Gastrocnemius medialis (tissue), 4 donors: ENCODE data around the gene QSER1. TPM values are rescaled to one million over a fixed set of nuclear protein-coding genes. Genes with fewer than 3 reads are reported as not detected.

Experiments used
- ATAC-seq, 2 donors: fragments of 150-250 bp; one replicate each; pipeline ENCODE4 v1.9.1; 2016
- DNase-seq, 2 donors: peaks; one replicate each; pipeline ENCODE4 v3.0.0-alpha.2; 2019
- H3K27ac ChIP-seq, 4 donors: fragments of 200-600 bp; sonication (generic); 1 replicate in 1 of 4; 2 replicates in 3 of 4; pipeline ENCODE4 v1.5.1; 2016 to 2018; ENCODE audit warnings: mild to moderate bottlenecking in 2 of 4, moderate library complexity in 1 of 4
- H3K27me3 ChIP-seq, 3 donors: fragments of 200-600 bp; sonication (generic) in 2 of 3; 1 replicate in 1 of 3; 2 replicates in 2 of 3; pipeline versions ENCODE4 v1.5.1 to v1.6.0; 2016 to 2019; ENCODE audit warnings: mild to moderate bottlenecking in 1 of 3, moderate library complexity in 1 of 3
- H3K36me3 ChIP-seq, 2 donors: fragments of 200-600 bp; sonication (generic) in 1 of 2; one replicate each; pipeline ENCODE4 v1.5.1; 2017 to 2018
- H3K4me1 ChIP-seq, 2 donors: fragments of 200-600 bp; sonication (generic) in 1 of 2; one replicate each; pipeline ENCODE4 v1.5.1; 2016 to 2017; ENCODE audit warnings: mild to moderate bottlenecking in 2 of 2
- H3K4me3 ChIP-seq, 4 donors: fragments of 200-600 bp; sonication (generic) in 3 of 4; 1 replicate in 1 of 4; 2 replicates in 3 of 4; pipeline ENCODE4 v1.5.1; 2016 to 2019; ENCODE audit warnings: mild to moderate bottlenecking in 2 of 4
- H3K9me3 ChIP-seq, 3 donors: fragments of 200-600 bp; sonication (generic) in 2 of 3; 1 replicate in 1 of 3; 2 replicates in 2 of 3; pipeline ENCODE4 v1.5.1; 2016 to 2019
- POLR2A ChIP-seq, 2 donors: fragments of 450-650 bp; IDR thresholded peaks; one replicate each; pipeline ENCODE4 v1.6.1; 2017; ENCODE audit warnings: antibody characterized with exemption in 2 of 2, mild to moderate bottlenecking in 2 of 2, moderate library complexity in 2 of 2
- in situ Hi-C, 4 donors: fragments of 200-750 bp; cut with MboI; loops; one replicate each; pipeline versions ENCODE4 v1.15.0 to v1.8.0; 2017; ENCODE audit warnings: low sequenced_read_pairs in 4 of 4
- intact Hi-C: fragments of 100-400 bp; cut with DNase I; formaldehyde crosslinking; loops from one replicate; pipeline ENCODE4 v1.15.1; 2023; ENCODE audit warnings: low total_unique reads
- total RNA-seq, 4 donors: library from RNA; depleted of rRNA; stranded (reverse); fragments of >200 nt; gene quantifications; one replicate each; pipeline versions ENCODE4 v1.1.0 to v1.2.3, GENCODE V29; 2016
- TF ChIP-seq, protein P1 (sequence below), 5 experiments: fragments of 450-650 bp in 3 of 5; fragments of 200-600 bp in 2 of 5; sonication (generic) in 2 of 5; IDR thresholded peaks in 4 of 5; conservative IDR thresholded peaks in 1 of 5; 1 replicate in 4 of 5; 2 replicates in 1 of 5; pipeline ENCODE4 v1.5.1; 2016 to 2019; ENCODE audit warnings: antibody characterized with exemption in 5 of 5, mild to moderate bottlenecking in 3 of 5, moderate library complexity in 3 of 5

The QSER1 gene
- total RNA-seq, 4 donors from 2014 or later: 7.5 to 17.2 (median 13.1) TPM

DNA sequence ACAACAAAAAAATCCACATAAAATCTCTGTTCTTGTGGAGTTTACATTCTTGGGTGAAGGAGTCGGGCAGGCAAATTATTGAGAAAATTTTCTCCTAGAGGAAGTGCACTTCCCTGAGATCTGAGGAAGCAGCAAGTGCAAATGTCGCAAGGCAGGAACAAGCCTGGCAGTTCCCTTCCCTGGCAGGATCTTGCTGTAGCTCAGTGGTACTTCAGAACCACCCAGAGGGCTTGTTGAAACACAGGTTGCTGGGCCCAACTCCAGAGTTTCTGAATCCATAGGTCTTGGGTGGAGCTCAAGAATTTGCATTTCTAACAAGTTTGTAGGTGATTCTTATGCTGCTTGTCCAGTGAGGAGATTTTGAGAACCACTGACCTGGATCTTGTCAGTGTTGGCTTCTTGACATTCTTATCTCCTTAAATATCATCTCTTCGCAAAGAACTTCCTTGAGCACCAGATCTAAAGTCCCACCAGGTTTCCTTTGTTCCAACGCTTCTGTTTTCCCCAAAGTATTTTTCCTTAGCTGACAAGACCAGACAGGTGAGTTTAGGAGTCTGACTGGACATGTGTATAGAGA lies 9.6 kb downstream of the QSER1 start:
- Histone ChIP-seq H3K27me3 (no peaks in the 10 kb centered on the region), H3K36me3 (no peaks in the 10 kb centered on the region), H3K9me3 (no peaks in the 10 kb centered on the region), H3K4me3 (no peak overlapping the region), H3K4me1 (peaks cover 6 to 8% of the 10 kb centered on the region in 2 donors), H3K27ac (no peak overlapping the region)
- in situ Hi-C loops: no loop called here
- ATAC-seq (no peak), DNase-seq (no peak)
- TF ChIP-seq POLR2A (IDR thresholded peaks at IDR 0.05): no peak
- TF ChIP-seq, protein P1, sequence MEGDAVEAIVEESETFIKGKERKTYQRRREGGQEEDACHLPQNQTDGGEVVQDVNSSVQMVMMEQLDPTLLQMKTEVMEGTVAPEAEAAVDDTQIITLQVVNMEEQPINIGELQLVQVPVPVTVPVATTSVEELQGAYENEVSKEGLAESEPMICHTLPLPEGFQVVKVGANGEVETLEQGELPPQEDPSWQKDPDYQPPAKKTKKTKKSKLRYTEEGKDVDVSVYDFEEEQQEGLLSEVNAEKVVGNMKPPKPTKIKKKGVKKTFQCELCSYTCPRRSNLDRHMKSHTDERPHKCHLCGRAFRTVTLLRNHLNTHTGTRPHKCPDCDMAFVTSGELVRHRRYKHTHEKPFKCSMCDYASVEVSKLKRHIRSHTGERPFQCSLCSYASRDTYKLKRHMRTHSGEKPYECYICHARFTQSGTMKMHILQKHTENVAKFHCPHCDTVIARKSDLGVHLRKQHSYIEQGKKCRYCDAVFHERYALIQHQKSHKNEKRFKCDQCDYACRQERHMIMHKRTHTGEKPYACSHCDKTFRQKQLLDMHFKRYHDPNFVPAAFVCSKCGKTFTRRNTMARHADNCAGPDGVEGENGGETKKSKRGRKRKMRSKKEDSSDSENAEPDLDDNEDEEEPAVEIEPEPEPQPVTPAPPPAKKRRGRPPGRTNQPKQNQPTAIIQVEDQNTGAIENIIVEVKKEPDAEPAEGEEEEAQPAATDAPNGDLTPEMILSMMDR (IDR thresholded peaks at IDR 0.05 in 4 of 5, conservative IDR thresholded peaks at IDR 0.05 in 1 of 5): no peak
- intact Hi-C loops: no loop called here

DNA sequence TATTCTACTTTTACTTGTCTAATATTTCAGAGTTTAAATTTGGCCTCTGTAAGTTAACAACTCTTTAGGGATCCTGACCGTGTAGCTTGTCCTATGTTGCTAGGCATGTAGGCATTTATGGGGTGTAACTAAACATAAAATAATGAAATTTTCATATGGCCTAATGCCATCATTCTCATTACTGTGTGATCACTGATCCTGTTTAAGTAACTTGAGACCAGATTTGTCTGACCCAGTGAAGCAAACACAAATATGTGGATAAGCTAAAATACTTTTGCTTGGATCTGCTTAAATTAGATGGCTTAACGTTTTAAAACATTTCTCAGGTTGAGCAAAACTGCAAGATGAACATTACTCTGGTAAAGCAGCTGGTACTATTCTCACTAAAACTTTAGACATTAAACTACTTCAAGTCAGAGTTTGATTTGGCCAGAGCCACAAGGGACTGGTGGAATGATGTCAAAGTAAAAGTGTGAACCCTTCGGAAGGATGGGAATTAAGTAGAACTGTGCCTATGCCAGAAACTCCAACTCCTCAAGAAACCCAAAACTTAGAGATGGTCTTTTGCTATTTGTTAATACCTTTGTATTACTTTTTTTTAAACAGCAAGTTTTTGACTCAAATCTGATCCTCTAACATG lies 12.5 kb downstream of the QSER1 start:
- in situ Hi-C loops (no loop called here), intact Hi-C loops (no loop called here)

DNA sequence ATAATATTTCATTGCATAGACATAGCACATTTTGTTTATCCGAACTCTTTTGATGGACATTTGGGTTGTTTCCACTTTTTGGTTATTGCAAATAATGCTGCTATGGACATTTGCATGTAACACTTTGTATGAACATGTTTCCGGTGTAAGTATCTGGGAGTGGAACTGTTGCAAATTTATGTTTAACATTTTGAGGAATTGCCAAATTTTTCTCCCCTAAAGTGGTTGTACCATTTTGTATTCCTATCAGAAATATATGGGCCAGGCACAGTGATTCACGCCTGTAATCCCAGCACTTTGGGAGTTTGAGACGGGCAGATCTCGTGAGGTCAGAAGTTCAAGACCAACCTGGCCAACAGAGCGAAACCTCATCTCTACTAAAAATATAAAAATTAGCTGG lies 16.0 kb downstream of the QSER1 start:
- TF ChIP-seq, protein P1 (IDR thresholded peaks at IDR 0.05 in 4 of 5, conservative IDR thresholded peaks at IDR 0.05 in 1 of 5): no peak
- TF ChIP-seq POLR2A (IDR thresholded peaks at IDR 0.05): no peak
- no peak overlapping the region for H3K4me3 ChIP-seq
- H3K27ac ChIP-seq: no peak overlapping the region
- no peaks in the 10 kb centered on the region for H3K27me3 ChIP-seq
- no peak for ATAC-seq
- peaks cover 6 to 8% of the 10 kb centered on the region in 2 donors for H3K4me1 ChIP-seq
- intact Hi-C loops (no loop called here), in situ Hi-C loops (no loop called here)
- H3K36me3 ChIP-seq: no peaks in the 10 kb centered on the region
- no peak for DNase-seq
- H3K9me3 ChIP-seq: no peaks in the 10 kb centered on the region

More for the DNA sequence above, 12.5 kb downstream of the QSER1 start:
- no peaks in the 10 kb centered on the region for H3K27me3 ChIP-seq
- DNase-seq (no peak), ATAC-seq (no peak)
- no peak for TF ChIP-seq POLR2A (IDR thresholded peaks at IDR 0.05)
- TF ChIP-seq, protein P1 (IDR thresholded peaks at IDR 0.05 in 4 of 5, conservative IDR thresholded peaks at IDR 0.05 in 1 of 5): no peak
- H3K9me3 ChIP-seq: no peaks in the 10 kb centered on the region
- peaks cover 6 to 8% of the 10 kb centered on the region in 2 donors for H3K4me1 ChIP-seq
- H3K36me3 ChIP-seq: no peaks in the 10 kb centered on the region
- no peak overlapping the region for H3K4me3 ChIP-seq
- no peak overlapping the region for H3K27ac ChIP-seq

DNA sequence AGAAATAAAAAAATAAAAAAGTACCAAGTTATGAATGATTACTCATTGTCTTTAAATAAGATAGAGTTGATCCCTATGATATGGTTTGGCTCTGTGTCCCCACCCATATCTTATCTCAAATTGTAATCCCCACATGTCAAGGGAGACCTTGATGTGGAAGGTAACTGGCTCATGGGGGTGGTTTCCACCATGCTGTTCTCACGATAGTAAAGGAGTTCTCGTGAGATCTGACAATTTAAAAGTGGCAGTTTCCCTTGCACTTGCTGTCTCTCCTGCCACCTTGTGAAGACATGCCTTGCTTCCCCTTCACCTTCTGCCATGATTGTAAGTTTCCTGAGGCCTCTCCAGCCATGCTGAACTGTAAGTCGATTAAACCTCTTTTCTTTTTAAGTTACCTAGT lies 18.8 kb downstream of the QSER1 start:
- DNase-seq (no peak), ATAC-seq (no peak)
- Histone ChIP-seq H3K4me3 (no peak overlapping the region), H3K27me3 (no peaks in the 10 kb centered on the region), H3K27ac (no peak overlapping the region), H3K4me1 (no peaks in the 10 kb centered on the region), H3K36me3 (no peaks in the 10 kb centered on the region), H3K9me3 (no peaks in the 10 kb centered on the region)
- intact Hi-C loops: no loop called here
- TF ChIP-seq, protein P1 (IDR thresholded peaks at IDR 0.05 in 4 of 5, conservative IDR thresholded peaks at IDR 0.05 in 1 of 5): no peak
- no peak for TF ChIP-seq POLR2A (IDR thresholded peaks at IDR 0.05)
- in situ Hi-C loops: no loop called here
